NCI-H524 (cell line): ENCODE data around the gene AEBP2.
A peak's percentile ranks its signal among the peaks of the same experiment; 100 is the strongest.

Experiments used
- DNase-seq, 2 experiments: peaks; one replicate each; lab custom pipeline; 2025; lab: John Stamatoyannopoulos, UW

AEBP2 gene

DNA sequence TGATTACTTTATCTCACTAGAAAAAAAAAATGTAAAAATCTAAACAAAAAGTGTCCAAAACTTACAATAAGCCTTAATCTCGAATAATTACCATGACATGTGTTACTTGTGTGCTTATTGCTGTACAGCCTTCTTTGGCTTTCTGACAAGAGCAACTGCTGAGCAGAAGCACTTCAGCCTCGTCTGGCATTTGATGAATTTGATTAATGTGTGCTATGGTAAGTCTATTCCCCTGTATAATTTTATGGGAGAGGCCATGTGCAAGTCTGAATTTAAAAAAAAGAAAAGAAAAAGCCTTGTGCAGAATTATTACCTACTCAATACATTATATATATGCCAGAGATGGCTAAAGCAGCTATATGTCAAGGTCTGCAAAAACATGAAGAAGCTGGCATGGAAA, 113.9 kb downstream of the AEBP2 start:
- peak; percentile 18 to 62 for DNase-seq

DNA sequence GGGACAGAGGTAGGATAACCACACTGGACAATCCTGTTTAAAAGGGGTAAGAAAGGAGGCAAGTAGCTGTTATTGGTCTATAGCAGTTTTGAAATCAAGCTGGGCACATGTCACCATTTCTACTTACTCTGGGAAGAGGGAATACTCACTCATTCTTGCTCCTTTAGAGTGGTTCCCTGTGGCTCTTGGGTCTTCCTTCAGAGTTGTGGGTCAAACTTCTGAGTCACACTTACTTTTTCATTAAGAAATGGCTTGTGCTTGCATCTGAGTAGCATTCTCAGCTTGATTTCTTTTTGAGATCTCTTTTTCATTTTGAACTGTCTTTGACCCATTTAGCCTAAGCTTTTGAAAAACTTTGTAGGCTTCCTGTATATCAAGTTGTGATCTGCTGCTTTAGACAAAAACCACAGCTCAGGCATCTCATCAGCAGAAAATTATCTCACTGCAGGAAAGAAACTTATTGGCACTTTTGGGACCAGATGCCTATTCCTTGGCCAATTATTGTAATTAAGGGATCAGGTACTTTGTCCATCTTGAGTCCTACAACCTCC, 122.2 kb downstream of the AEBP2 start:
- DNase-seq: no peak
